OCI-LY7 (cell line): ENCODE measurements around the gene TYMP.

Experiments
- EZH2phosphoT487 ChIP-seq: fragments of 200-600 bp; sonication (generic); IDR thresholded peaks from 2 replicates; pipeline ENCODE4 v1.6.1; 2018; ENCODE audit warnings: low read depth, borderline replicate concordance, mild to moderate bottlenecking, mixed run types, antibody characterized with exemption, low read length, moderate library complexity, mixed read lengths
- TF ChIP-seq, protein P1 (sequence below): fragments of 200-600 bp; sonication (generic); conservative IDR thresholded peaks from 2 replicates; pipeline ENCODE4 v1.5.1; 2014; ENCODE audit warnings: mild to moderate bottlenecking, antibody characterized with exemption, low read length, moderate library complexity, mixed read lengths

DNA sequence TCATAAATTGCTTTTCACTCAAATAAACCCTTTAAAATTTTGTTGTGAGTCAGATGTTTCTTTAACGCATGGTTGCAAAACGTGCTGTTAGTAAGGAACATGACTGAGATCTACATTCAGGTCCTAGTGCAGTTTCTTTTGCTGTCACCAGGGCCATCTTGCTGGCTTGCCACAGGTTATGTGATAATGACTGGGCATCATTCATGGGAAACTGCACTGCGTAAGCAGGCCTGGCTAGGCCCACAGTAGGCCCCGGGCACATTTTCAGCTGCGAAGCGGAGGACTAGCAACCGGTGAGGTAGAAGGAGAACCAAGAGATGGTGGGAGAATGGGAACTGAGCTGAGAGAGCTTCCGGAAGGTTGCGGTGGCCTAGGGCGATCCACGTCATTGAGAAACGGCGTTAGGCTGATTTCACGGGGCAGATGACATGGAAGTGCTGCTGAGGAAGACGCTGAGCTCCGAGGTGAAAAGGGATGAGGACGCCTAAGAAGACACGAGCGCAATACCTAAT lies 12.7 kb upstream of the TYMP start:
- TF ChIP-seq, protein P1, sequence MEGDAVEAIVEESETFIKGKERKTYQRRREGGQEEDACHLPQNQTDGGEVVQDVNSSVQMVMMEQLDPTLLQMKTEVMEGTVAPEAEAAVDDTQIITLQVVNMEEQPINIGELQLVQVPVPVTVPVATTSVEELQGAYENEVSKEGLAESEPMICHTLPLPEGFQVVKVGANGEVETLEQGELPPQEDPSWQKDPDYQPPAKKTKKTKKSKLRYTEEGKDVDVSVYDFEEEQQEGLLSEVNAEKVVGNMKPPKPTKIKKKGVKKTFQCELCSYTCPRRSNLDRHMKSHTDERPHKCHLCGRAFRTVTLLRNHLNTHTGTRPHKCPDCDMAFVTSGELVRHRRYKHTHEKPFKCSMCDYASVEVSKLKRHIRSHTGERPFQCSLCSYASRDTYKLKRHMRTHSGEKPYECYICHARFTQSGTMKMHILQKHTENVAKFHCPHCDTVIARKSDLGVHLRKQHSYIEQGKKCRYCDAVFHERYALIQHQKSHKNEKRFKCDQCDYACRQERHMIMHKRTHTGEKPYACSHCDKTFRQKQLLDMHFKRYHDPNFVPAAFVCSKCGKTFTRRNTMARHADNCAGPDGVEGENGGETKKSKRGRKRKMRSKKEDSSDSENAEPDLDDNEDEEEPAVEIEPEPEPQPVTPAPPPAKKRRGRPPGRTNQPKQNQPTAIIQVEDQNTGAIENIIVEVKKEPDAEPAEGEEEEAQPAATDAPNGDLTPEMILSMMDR, result no peak
- no peak for TF ChIP-seq EZH2phosphoT487
